Fibroblast of villous mesenchyme (primary cell): ENCODE data around the gene MARK1. TPM values are rescaled to one million over a fixed set of nuclear protein-coding genes. Genes with fewer than 3 reads are reported as not detected.

Experiments used
- DNase-seq: peaks from one replicate; pipeline ENCODE4 v3.0.0-alpha.2; 2010; ENCODE audit warnings: low read depth
- H3K4me3 ChIP-seq: 2 replicates; pipeline ENCODE4 v1.5.1; 2011; ENCODE audit warnings: low read depth, mild to moderate bottlenecking, low read length
- CTCF ChIP-seq: IDR thresholded peaks from 2 replicates; pipeline ENCODE4 v1.5.1; 2012; ENCODE audit warnings: low read depth, mild to moderate bottlenecking, low read length; ENCODE audit not compliant: insufficient read depth
- total RNA-seq: library from RNA; depleted of rRNA; stranded (reverse); fragments of >200 nt; gene quantifications from 2 replicates; pipeline ENCODE4 v1.2.3, GENCODE V29; 2012

MARK1 gene
- total RNA-seq, 1 donor: 0.86 TPM

DNA sequence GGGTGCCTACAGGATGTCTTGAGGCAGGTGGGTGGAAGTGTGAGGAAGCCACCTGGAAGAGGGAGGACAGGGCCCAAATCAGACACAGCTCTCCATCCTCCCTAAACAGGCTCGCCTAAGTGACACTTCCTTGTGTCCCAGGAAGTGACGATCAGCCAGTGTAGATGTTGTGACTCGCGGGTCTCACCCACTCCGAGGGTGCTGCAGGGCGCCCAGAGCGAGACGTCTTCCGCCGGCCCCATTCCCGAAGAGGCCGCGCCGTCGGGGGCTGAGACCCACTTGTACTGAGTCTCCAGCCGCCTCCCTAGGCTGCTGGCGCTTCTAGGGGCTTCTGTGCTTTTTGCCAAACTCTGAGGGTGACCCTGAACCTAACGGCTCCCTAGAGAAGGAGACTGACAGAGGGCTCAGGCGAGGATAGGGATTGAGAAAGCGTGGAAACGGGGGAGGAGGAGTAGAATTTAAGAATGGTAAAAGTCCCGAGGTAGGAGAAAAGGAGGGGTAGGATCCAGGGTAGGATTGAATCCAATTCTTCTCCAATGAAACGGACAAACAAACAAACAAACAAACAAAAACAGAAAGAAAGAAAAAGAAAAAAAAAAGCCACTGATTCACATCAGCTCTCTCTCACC lies 543 bp upstream of the MARK1 start:
- H3K4me3 ChIP-seq: peak overlapping the region; percentile 53
- DNase-seq: no peak
- TF ChIP-seq CTCF: no peak

GRCh38 chr1:220528679-220529501 lies 954 bp downstream of the MARK1 start:
- no peak for DNase-seq

DNA sequence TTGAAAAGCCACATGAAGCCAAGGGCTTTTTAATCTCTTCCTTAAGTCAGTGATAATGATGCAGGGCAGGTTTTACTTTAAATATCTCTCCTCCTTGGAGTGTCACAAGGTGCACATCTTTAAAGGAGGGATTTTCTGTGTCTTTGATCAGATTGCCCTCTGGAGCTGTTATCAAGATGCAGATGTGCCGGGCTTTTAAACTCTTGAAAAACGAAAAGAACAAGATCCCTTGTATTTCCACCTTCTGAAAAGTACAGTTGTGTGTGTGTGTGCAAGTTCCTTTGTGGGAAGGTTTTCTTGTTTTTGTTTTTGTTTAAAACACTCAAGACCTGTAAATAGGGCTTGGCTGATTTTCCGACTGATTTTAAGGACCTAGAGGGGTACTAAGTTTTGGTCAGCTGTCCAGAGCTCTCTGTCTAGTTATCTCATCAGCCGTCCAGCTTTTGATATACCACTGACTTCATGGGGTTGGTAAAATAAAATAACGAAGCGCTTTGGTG lies 1.6 kb downstream of the MARK1 start:
- DNase-seq: no peak
- no peak for TF ChIP-seq CTCF
- no peak overlapping the region for H3K4me3 ChIP-seq

More at GRCh38 chr1:220528679-220529501, 954 bp downstream of the MARK1 start:
- H3K4me3 ChIP-seq: peak overlapping the region; percentile 59
- no peak for TF ChIP-seq CTCF

DNA sequence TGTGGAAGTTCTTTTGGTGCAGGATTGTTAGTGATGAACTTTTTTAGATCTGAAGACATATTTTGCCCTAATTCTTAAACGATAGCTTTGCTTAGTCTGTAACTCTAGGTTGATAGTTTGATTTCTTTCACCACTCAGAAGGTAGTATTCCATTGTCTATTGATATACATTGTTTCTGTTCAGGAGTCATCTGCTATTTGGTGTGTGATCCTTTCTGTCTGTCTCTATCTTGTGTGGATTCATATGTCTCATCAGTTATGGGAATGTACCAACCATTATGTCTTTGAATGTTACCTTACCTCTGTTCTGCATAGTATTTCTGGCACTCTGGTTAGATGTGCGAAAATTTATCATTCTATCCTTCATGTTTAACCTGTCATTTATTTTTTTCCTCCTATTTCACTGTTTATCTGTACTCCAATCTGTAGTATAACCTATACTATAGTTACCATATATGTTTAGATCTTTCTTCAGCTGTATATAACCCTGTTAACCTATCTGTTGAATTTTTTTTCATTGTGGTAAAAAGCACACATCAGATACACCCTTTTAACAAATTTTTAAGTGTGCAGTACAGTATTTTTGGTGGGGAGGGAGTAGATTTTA lies 5.7 kb downstream of the MARK1 start:
- no peak for DNase-seq
- TF ChIP-seq CTCF: no peak
- no peak overlapping the region for H3K4me3 ChIP-seq

- TF ChIP-seq CTCF: peak; percentile 25
- no peak overlapping the region for H3K4me3 ChIP-seq
- peak; percentile 8 for DNase-seq
These were observed 17.0 kb downstream of the MARK1 start for GRCh38 chr1:220544901-220545303.

- TF ChIP-seq CTCF: no peak
- no peak for DNase-seq
- H3K4me3 ChIP-seq: no peak overlapping the region
These were observed 23.0 kb downstream of the MARK1 start for GRCh38 chr1:220550811-220551399.
